GM18511 (cell line): ENCODE data around the gene LEF1.
"Not testable (repeated sequence)": the region's sequence is repeated elsewhere in the genome, so short reads cannot be mapped to it uniquely, and the experiment has no call there.

Experiments
- ATAC-seq: cut with Tn5 transposase; IDR thresholded peaks from one replicate; pipeline ENCODE4 v1.9.1; 2021; ENCODE audit warnings: mild to moderate bottlenecking, moderate library complexity; ENCODE audit not compliant: unreplicated experiment

LEF1 gene

GRCh38 chr4:108037884-108038283 is 130.8 kb downstream of the LEF1 start:
- ATAC-seq: no peak

GRCh38 chr4:108036213-108036612 is 132.5 kb downstream of the LEF1 start:
- peak; percentile 84 for ATAC-seq

GRCh38 chr4:108035691-108036090 is 133.0 kb downstream of the LEF1 start:
- ATAC-seq: no peak

GRCh38 chr4:108034565-108034964 is 134.2 kb downstream of the LEF1 start:
- ATAC-seq: no peak

- no peak for ATAC-seq
These were observed 135.4 kb downstream of the LEF1 start for GRCh38 chr4:108033348-108033747.

- ATAC-seq: no peak
These were observed 137.2 kb downstream of the LEF1 start for GRCh38 chr4:108031427-108032083.

GRCh38 chr4:108030332-108030731 is 138.4 kb downstream of the LEF1 start:
- ATAC-seq: peak; percentile 96

GRCh38 chr4:108029731-108030130 is 139.0 kb downstream of the LEF1 start:
- ATAC-seq: peak; percentile 4

GRCh38 chr4:108029016-108029720 is 139.6 kb downstream of the LEF1 start:
- ATAC-seq: no peak

- no peak for ATAC-seq
These were observed 143.9 kb downstream of the LEF1 start for GRCh38 chr4:108024878-108025165.

GRCh38 chr4:108024085-108024877 is 144.5 kb downstream of the LEF1 start:
- ATAC-seq: no peak

- ATAC-seq: no peak
These were observed 149.9 kb downstream of the LEF1 start for GRCh38 chr4:108018884-108019187.

- ATAC-seq: peak; percentile 89
These were observed 150.5 kb downstream of the LEF1 start for GRCh38 chr4:108018040-108018883.

GRCh38 chr4:108013955-108014354 is 154.8 kb downstream of the LEF1 start:
- no peak for ATAC-seq

GRCh38 chr4:108013327-108013726 is 155.4 kb downstream of the LEF1 start:
- no peak for ATAC-seq

GRCh38 chr4:108012382-108012781 is 156.3 kb downstream of the LEF1 start:
- not testable (repeated sequence) for ATAC-seq

GRCh38 chr4:108010167-108010566 is 158.6 kb downstream of the LEF1 start:
- ATAC-seq: no peak

- ATAC-seq: no peak
These were observed 160.0 kb downstream of the LEF1 start for GRCh38 chr4:108008721-108009120.

- no peak for ATAC-seq
These were observed 160.7 kb downstream of the LEF1 start for GRCh38 chr4:108007984-108008383.

- no peak for ATAC-seq
These were observed 162.4 kb downstream of the LEF1 start for GRCh38 chr4:108006361-108006760.

- ATAC-seq: no peak
These were observed 162.9 kb downstream of the LEF1 start for GRCh38 chr4:108005807-108006206.
